Activated T-cell treated with anti-CD3 and anti-CD28 coated beads, Interleukin-2, amount 50 U/mL, for 72 hours (primary cell): ENCODE data around the gene SH3RF3. TPM values are rescaled to one million over a fixed set of nuclear protein-coding genes. Genes with fewer than 3 reads are reported as not detected.

Experiments used
- ATAC-seq, 2 donors: fragments of 150-1000 bp; cut with Tn5 transposase; replicated peaks in 1 of 2; 2 replicates each; pipeline ENCODE4 v1.10.0; 2021; ENCODE audit warnings: moderate library complexity in 2 of 2, mild to moderate bottlenecking in 1 of 2
- DNase-seq, 2 donors: peaks; one replicate each; pipeline ENCODE4 v3.0.0; 2021 to 2022; ENCODE audit warnings: mixed read lengths in 1 of 2
- H3K27ac Mint-ChIP-seq: one replicate; pipeline ENCODE4 v1.8.0; 2022; ENCODE audit warnings: mild to moderate bottlenecking, moderate library complexity, mixed read lengths
- H3K27me3 Mint-ChIP-seq: one replicate; pipeline ENCODE4 v1.8.0; 2022; ENCODE audit warnings: low read depth, mixed read lengths
- H3K36me3 Mint-ChIP-seq, 2 donors: one replicate each; pipeline ENCODE4 v1.8.0; 2022; ENCODE audit warnings: mixed read lengths in 2 of 2, mild to moderate bottlenecking in 1 of 2; ENCODE audit not compliant: insufficient read depth in 2 of 2
- H3K4me1 Mint-ChIP-seq: one replicate; pipeline ENCODE4 v1.8.0; 2022; ENCODE audit warnings: low read depth, mixed read lengths
- H3K4me3 Mint-ChIP-seq, 2 donors: one replicate each; pipeline ENCODE4 v1.8.0; 2022; ENCODE audit warnings: mild to moderate bottlenecking in 2 of 2, mixed read lengths in 2 of 2, moderate library complexity in 2 of 2
- H3K9me3 Mint-ChIP-seq, 2 donors: one replicate each; pipeline ENCODE4 v1.8.0; 2022; ENCODE audit warnings: mixed read lengths in 2 of 2
- total RNA-seq, 2 donors: library from RNA; stranded (reverse); gene quantifications; one replicate each; pipeline ENCODE4 v1.2.3, GENCODE V29; 2022

The SH3RF3 gene
- total RNA-seq, 2 donors from 2014 or later, result 1.0 to 1.2 TPM

- DNase-seq (no peak), ATAC-seq (no peak)
- Mint-ChIP-seq H3K27ac (no peak overlapping the region), H3K4me1 (no peaks in the 10 kb centered on the region), H3K27me3 (no peaks in the 10 kb centered on the region), H3K9me3 (no peaks in the 10 kb centered on the region), H3K36me3 (no peaks in the 10 kb centered on the region), H3K4me3 (no peak overlapping the region)
These were observed 298.7 kb downstream of the SH3RF3 start for GRCh38 chr2:109427661-109428091.

- ATAC-seq, result no peak
- Mint-ChIP-seq H3K4me1 (no peaks in the 10 kb centered on the region), H3K9me3 (no peaks in the 10 kb centered on the region), H3K4me3 (no peak overlapping the region), H3K36me3 (no peaks in the 10 kb centered on the region), H3K27ac (no peak overlapping the region), H3K27me3 (no peaks in the 10 kb centered on the region)
- no peak for DNase-seq
These were observed 299.3 kb downstream of the SH3RF3 start for GRCh38 chr2:109428281-109428680.

- DNase-seq (no peak), ATAC-seq (no peak)
- H3K4me3 Mint-ChIP-seq, result no peak overlapping the region
- no peaks in the 10 kb centered on the region for H3K27me3 Mint-ChIP-seq
- H3K4me1 Mint-ChIP-seq, result no peaks in the 10 kb centered on the region
- H3K9me3 Mint-ChIP-seq, result no peaks in the 10 kb centered on the region
- no peaks in the 10 kb centered on the region for H3K36me3 Mint-ChIP-seq
- H3K27ac Mint-ChIP-seq, result no peak overlapping the region
These were observed 300.0 kb downstream of the SH3RF3 start for GRCh38 chr2:109428841-109429566.

- no peaks in the 10 kb centered on the region for H3K36me3 Mint-ChIP-seq
These were observed 300.7 kb downstream of the SH3RF3 start for GRCh38 chr2:109429567-109430328.

GRCh38 chr2:109430329-109430636 is 301.3 kb downstream of the SH3RF3 start:
- H3K27ac Mint-ChIP-seq, result no peak overlapping the region
- ATAC-seq (no peak), DNase-seq (no peak)
- no peaks in the 10 kb centered on the region for H3K27me3 Mint-ChIP-seq
- H3K36me3 Mint-ChIP-seq, result no peaks in the 10 kb centered on the region
- no peak overlapping the region for H3K4me3 Mint-ChIP-seq
- no peaks in the 10 kb centered on the region for H3K9me3 Mint-ChIP-seq
- H3K4me1 Mint-ChIP-seq, result no peaks in the 10 kb centered on the region

More at GRCh38 chr2:109429567-109430328, 300.7 kb downstream of the SH3RF3 start:
- H3K4me3 Mint-ChIP-seq, result no peak overlapping the region
- ATAC-seq (no peak), DNase-seq (no peak)
- H3K27ac Mint-ChIP-seq, result no peak overlapping the region
- no peaks in the 10 kb centered on the region for H3K4me1 Mint-ChIP-seq
- no peaks in the 10 kb centered on the region for H3K9me3 Mint-ChIP-seq
- H3K27me3 Mint-ChIP-seq, result no peaks in the 10 kb centered on the region

GRCh38 chr2:109432421-109432820 is 303.4 kb downstream of the SH3RF3 start:
- Mint-ChIP-seq H3K9me3 (no peaks in the 10 kb centered on the region), H3K4me3 (no peak overlapping the region), H3K36me3 (no peaks in the 10 kb centered on the region), H3K27me3 (no peaks in the 10 kb centered on the region), H3K4me1 (no peaks in the 10 kb centered on the region), H3K27ac (no peak overlapping the region)
- ATAC-seq, result no peak
- DNase-seq, result no peak

GRCh38 chr2:109433486-109433885 is 304.5 kb downstream of the SH3RF3 start:
- ATAC-seq (no peak), DNase-seq (no peak)
- H3K27ac Mint-ChIP-seq, result no peak overlapping the region
- no peaks in the 10 kb centered on the region for H3K9me3 Mint-ChIP-seq
- H3K4me3 Mint-ChIP-seq, result no peak overlapping the region
- no peaks in the 10 kb centered on the region for H3K4me1 Mint-ChIP-seq
- no peaks in the 10 kb centered on the region for H3K27me3 Mint-ChIP-seq
- H3K36me3 Mint-ChIP-seq, result no peaks in the 10 kb centered on the region

- no peak overlapping the region for H3K27ac Mint-ChIP-seq
- no peaks in the 10 kb centered on the region for H3K9me3 Mint-ChIP-seq
- no peak for DNase-seq
- ATAC-seq, result no peak
- no peaks in the 10 kb centered on the region for H3K4me1 Mint-ChIP-seq
- no peaks in the 10 kb centered on the region for H3K36me3 Mint-ChIP-seq
- H3K27me3 Mint-ChIP-seq, result no peaks in the 10 kb centered on the region
- H3K4me3 Mint-ChIP-seq, result no peak overlapping the region
These were observed 304.9 kb downstream of the SH3RF3 start for GRCh38 chr2:109433926-109434325.

- no peaks in the 10 kb centered on the region for H3K4me1 Mint-ChIP-seq
- H3K4me3 Mint-ChIP-seq, result no peak overlapping the region
- ATAC-seq, result no peak
- DNase-seq, result no peak
- H3K27ac Mint-ChIP-seq, result no peak overlapping the region
- no peaks in the 10 kb centered on the region for H3K36me3 Mint-ChIP-seq
- no peaks in the 10 kb centered on the region for H3K9me3 Mint-ChIP-seq
- no peaks in the 10 kb centered on the region for H3K27me3 Mint-ChIP-seq
These were observed 305.3 kb downstream of the SH3RF3 start for GRCh38 chr2:109434351-109434750.

GRCh38 chr2:109435066-109435690 is 306.2 kb downstream of the SH3RF3 start:
- H3K36me3 Mint-ChIP-seq, result peaks cover 3 to 4% of the 10 kb centered on the region in 2 donors
- H3K27ac Mint-ChIP-seq, result no peak overlapping the region
- peaks cover 3 to 4% of the 10 kb centered on the region in 2 donors for H3K9me3 Mint-ChIP-seq
- H3K4me3 Mint-ChIP-seq, result no peak overlapping the region
- no peaks in the 10 kb centered on the region for H3K4me1 Mint-ChIP-seq
- DNase-seq, result no peak
- no peaks in the 10 kb centered on the region for H3K27me3 Mint-ChIP-seq
- no peak for ATAC-seq

GRCh38 chr2:109435901-109436598 is 307.0 kb downstream of the SH3RF3 start:
- no peaks in the 10 kb centered on the region for H3K4me1 Mint-ChIP-seq
- no peak overlapping the region for H3K27ac Mint-ChIP-seq
- DNase-seq, result no peak
- ATAC-seq, result no peak
- peaks cover 7 to 12% of the 10 kb centered on the region in 2 donors for H3K36me3 Mint-ChIP-seq
- H3K27me3 Mint-ChIP-seq, result no peaks in the 10 kb centered on the region
- H3K4me3 Mint-ChIP-seq, result no peak overlapping the region
- peaks cover 8 to 10% of the 10 kb centered on the region in 2 donors for H3K9me3 Mint-ChIP-seq

GRCh38 chr2:109436610-109437225 is 307.7 kb downstream of the SH3RF3 start:
- Mint-ChIP-seq H3K4me3 (no peak overlapping the region), H3K27ac (no peak overlapping the region), H3K4me1 (no peaks in the 10 kb centered on the region), H3K27me3 (no peaks in the 10 kb centered on the region), H3K9me3 (peaks cover 13 to 16% of the 10 kb centered on the region in 2 donors), H3K36me3 (peaks cover 11 to 18% of the 10 kb centered on the region in 2 donors)
- no peak for ATAC-seq
- no peak for DNase-seq
